Thymus (tissue), 11 donors: ENCODE data around the gene PAN3. TPM values are rescaled to one million over a fixed set of nuclear protein-coding genes. Genes with fewer than 3 reads are reported as not detected.

Experiments used
- DNase-seq, 9 donors: peaks; one replicate each; pipeline ENCODE4 v3.0.0-alpha.2; 2013; ENCODE audit warnings: low spot score in 9 of 9, low read depth in 6 of 9, missing footprints in 1 of 9
- H3K27ac ChIP-seq, 2 donors: one replicate each; pipeline ENCODE4 v1.5.1; 2013; ENCODE audit warnings: control low read depth in 1 of 2, low read depth in 1 of 2, low read length in 1 of 2, mild to moderate bottlenecking in 1 of 2, moderate library complexity in 1 of 2
- H3K27me3 ChIP-seq, 2 donors: one replicate each; pipeline ENCODE4 v1.5.1; 2013; ENCODE audit warnings: low read length in 1 of 2; ENCODE audit not compliant: control insufficient read depth in 2 of 2, insufficient read depth in 1 of 2
- H3K36me3 ChIP-seq, 2 donors: one replicate each; pipeline ENCODE4 v1.5.1; 2013; ENCODE audit warnings: low read length in 1 of 2, mild to moderate bottlenecking in 1 of 2, moderate library complexity in 1 of 2; ENCODE audit not compliant: control insufficient read depth in 2 of 2, insufficient read depth in 2 of 2
- H3K4me1 ChIP-seq, 2 donors: one replicate each; pipeline ENCODE4 v1.5.1; 2013; ENCODE audit warnings: low read length in 2 of 2; ENCODE audit not compliant: control insufficient read depth in 2 of 2, insufficient read depth in 2 of 2
- H3K4me3 ChIP-seq, 2 donors: one replicate each; pipeline ENCODE4 v1.5.1; 2013; ENCODE audit warnings: low read length in 2 of 2, control low read depth in 1 of 2, mild to moderate bottlenecking in 1 of 2
- H3K9me3 ChIP-seq, 2 donors: one replicate each; pipeline ENCODE4 v1.5.1; 2013; ENCODE audit warnings: low read length in 1 of 2, mild to moderate bottlenecking in 1 of 2; ENCODE audit not compliant: control insufficient read depth in 2 of 2, insufficient read depth in 1 of 2
- WGBS: extraction: QIAGEN DNeasy Blood & Tissue Kit; methylation state at CpG from one replicate; pipeline ENCODE4 v1.1.7; 2013; 5-methylcytosine and 5-hydroxymethylcytosine counted together
- polyA plus RNA-seq: library from polyadenylated mRNA; stranded (reverse); fragments of 200-250 nt; gene quantifications from one replicate; pipeline ENCODE4 v1.2.3, GENCODE V29; 2013
- total RNA-seq: library from RNA; stranded (reverse); fragments of 120-200 nt; gene quantifications from one replicate; pipeline ENCODE4 v1.2.4, GENCODE V29; 2013
- donor health status: healthy.

PAN3 gene
- total and polyA plus RNA-seq, 2 donors, result 22.1 to 46.1 TPM

DNA sequence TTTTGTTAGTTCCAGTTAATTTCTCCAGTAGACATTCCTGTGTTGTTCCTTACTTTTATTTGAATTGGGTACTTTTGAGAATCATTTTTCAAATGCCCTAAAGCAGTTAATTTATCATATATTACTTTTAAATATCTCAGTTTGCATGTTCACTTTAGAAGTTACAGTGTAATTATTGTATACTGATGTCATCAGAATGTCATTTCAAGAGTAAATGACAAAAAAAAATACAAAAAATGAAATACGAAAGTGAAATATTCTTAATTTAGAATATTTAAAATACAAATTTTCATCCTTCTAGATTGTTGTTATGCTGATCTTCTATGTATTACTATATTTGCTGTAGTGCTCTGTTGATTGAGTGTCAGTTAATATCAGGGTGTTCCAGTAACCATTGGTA, 114.2 kb downstream of the PAN3 start:
- Histone ChIP-seq H3K9me3 (no peaks in the 10 kb centered on the region), H3K4me3 (no peak overlapping the region), H3K4me1 (peaks cover 0 to 2% of the 10 kb centered on the region in 2 donors), H3K27me3 (no peaks in the 10 kb centered on the region), H3K27ac (no peak overlapping the region), H3K36me3 (peaks cover 10 to 18% of the 10 kb centered on the region in 2 donors)
- WGBS, result 97% methylated on average over 1 of the region's 1 CpG
- no peak for DNase-seq

DNA sequence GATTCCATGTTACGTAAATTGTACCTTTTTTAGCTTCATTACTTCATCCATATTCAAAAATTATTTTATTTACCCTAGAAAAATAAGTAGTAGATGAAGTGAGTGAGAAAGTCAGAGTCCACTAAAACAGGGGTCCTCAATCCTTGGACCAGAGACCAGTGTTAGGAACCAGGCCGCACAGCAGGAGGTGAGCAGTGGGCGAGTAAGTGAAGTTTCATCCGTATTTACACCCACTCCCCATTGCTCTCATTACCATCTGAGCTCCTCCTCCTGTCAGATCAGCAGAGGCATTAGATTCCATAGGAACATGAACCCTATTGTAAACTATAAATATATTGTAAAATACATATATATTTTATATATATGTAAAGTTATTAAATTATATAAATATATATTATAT, 119.0 kb downstream of the PAN3 start:
- DNase-seq, result no peak
- H3K4me3 ChIP-seq, result no peak overlapping the region
- H3K27ac ChIP-seq, result no peak overlapping the region
- WGBS, result 99% methylated on average over 4 of the region's 4 CpGs
- no peaks in the 10 kb centered on the region for H3K9me3 ChIP-seq
- peaks cover 17 to 28% of the 10 kb centered on the region in 2 donors for H3K36me3 ChIP-seq
- no peaks in the 10 kb centered on the region for H3K27me3 ChIP-seq
- H3K4me1 ChIP-seq, result no peaks in the 10 kb centered on the region

DNA sequence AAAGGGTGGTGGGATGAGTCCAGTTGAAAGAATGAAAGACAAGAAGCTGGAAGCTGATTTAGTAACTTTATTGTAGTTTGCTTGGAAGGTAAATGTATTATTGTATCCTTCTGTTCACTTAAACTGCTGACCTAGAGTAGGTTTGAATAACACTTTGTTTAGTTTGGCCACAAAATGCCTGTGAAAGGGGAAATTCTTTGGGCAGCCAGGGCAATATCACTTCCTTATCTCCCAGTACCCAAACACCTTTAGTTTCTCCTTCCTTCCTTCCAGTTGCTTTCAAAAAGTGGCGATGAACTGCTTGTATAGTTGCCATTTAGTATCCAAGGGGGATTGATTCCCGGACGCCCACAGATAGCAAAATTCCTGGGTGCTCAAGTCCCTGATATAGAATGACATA, 120.1 kb downstream of the PAN3 start:
- WGBS, result 55% methylated on average over 3 of the region's 3 CpGs
- Histone ChIP-seq H3K27ac (no peak overlapping the region), H3K4me1 (no peaks in the 10 kb centered on the region), H3K27me3 (no peaks in the 10 kb centered on the region), H3K4me3 (no peak overlapping the region), H3K9me3 (no peaks in the 10 kb centered on the region), H3K36me3 (peaks cover 21 to 28% of the 10 kb centered on the region in 2 donors)
- DNase-seq, result no peak

DNA sequence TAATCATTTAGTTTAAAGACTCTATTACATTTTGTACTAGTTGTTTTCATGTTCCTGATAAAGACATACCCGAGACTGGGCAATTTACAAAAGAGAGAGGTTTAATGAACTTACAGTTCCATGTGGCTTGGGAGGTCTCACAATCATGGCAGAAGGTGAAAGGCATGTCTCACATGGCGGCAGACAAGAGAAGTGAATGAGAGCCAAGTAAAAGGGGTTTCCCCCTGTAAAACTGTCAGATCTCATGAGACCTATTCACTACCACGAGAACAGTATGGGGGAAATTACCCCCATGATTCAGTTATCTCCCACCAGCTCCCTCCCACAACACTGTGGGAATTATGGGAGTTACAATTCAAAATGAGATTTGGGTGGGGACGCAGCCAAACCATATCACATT, 129.2 kb downstream of the PAN3 start:
- peaks cover 18 to 34% of the 10 kb centered on the region in 2 donors for H3K36me3 ChIP-seq
- no peak for DNase-seq
- whole genome bisulfite sequencing, result 95% methylated on average over 4 of the region's 4 CpGs

DNA sequence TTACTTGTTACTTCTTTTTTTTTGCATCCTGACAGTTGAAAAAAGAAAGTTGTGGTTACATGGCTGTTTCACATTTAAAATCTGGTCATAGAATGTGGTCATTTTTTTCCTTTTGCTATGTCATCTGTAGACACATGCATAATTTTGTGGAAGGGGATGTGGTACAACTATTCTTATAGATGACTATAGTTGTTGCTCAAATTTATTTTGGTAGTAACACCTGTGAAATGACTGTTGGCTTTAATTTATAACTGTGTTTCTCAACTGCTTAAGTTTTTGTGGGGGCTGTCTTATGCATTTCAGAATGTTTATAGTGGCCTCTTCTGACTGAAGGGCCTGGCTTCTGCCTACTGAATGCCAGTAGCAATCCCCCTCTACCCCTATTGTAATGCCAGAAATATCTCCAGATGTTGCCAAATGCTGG, 130.5 kb downstream of the PAN3 start:
- DNase-seq, result peak in 5 of 9 donors; percentile 4 to 56 (median 9)
- Histone ChIP-seq H3K4me1 (no peaks in the 10 kb centered on the region), H3K36me3 (peaks cover 15 to 35% of the 10 kb centered on the region in 2 donors), H3K27me3 (no peaks in the 10 kb centered on the region), H3K27ac (peak overlapping the region in 1 of 2 donors; percentile 3), H3K4me3 (no peak overlapping the region), H3K9me3 (no peaks in the 10 kb centered on the region)

More for the DNA sequence above, 129.2 kb downstream of the PAN3 start:
- H3K27ac ChIP-seq, result no peak overlapping the region
- H3K4me3 ChIP-seq, result no peak overlapping the region
- H3K9me3 ChIP-seq, result no peaks in the 10 kb centered on the region
- no peaks in the 10 kb centered on the region for H3K4me1 ChIP-seq
- H3K27me3 ChIP-seq, result no peaks in the 10 kb centered on the region

DNA sequence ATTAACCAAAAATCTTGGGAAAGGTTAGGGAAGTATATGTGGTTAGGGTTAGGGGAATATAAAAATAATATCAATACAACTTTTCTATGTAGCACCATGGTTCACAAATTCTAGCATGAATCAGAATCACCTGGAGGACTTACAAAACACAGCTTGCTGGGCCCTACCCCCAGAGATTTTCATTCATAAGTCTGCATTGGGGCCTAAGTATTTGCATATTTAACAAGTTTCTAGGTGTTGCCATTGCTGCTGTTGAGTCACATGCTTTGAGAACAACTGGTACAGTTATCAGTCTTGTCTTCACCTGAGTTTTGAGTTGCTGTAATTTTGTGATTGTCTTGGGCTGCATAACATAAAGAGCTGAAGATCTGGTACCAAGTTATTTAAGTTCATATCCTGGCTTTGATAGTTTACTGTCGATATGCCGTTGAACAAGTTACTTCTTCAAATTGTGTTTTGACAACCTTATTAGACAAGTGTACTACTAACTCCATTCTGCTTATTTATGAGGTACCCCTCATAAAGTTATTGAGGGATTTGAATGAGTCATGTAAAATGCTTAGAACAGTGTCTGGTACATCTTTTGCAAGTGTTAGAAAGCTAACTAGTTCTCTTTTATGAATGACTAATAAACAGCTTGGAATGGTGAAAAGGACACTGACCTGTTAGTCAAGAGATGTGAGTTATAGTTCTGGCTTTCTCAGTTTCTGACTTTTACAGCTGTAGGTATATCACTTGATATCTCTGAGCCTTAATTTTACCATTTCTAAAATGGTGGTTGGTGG, 132.9 kb downstream of the PAN3 start:
- 89% methylated on average over 2 of the region's 2 CpGs for WGBS

DNA sequence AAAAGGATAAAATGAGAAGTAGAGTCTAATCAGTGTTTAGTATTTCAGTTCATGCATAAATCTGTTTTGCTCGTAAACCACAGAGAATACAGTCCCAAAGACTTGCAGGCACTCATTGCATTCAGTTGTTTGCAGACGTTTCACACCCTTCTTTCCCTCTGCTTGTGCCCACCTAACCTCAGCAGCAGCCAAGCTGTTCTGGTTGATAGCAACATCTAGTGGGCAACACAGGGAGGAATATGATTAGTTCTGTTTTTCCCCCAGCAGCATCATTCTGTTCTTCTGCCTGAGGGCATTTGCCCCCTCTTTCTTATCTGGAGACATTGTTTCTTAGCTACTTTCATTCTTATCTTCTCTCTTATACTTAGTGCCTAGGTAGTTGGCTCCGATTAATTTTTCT, 135.6 kb downstream of the PAN3 start:
- H3K27ac ChIP-seq, result no peak overlapping the region
- H3K4me1 ChIP-seq, result no peaks in the 10 kb centered on the region
- peaks cover 14 to 36% of the 10 kb centered on the region in 2 donors for H3K36me3 ChIP-seq
- H3K9me3 ChIP-seq, result no peaks in the 10 kb centered on the region
- 62% methylated on average over 3 of the region's 3 CpGs for WGBS
- no peak overlapping the region for H3K4me3 ChIP-seq
- peak in 1 of 9 donors; percentile 17 for DNase-seq
- no peaks in the 10 kb centered on the region for H3K27me3 ChIP-seq

More for the DNA sequence above, 132.9 kb downstream of the PAN3 start:
- H3K4me1 ChIP-seq, result no peaks in the 10 kb centered on the region
- H3K9me3 ChIP-seq, result no peaks in the 10 kb centered on the region
- no peak for DNase-seq
- H3K27ac ChIP-seq, result no peak overlapping the region
- no peak overlapping the region for H3K4me3 ChIP-seq
- peaks cover 17 to 31% of the 10 kb centered on the region in 2 donors for H3K36me3 ChIP-seq
- H3K27me3 ChIP-seq, result no peaks in the 10 kb centered on the region

DNA sequence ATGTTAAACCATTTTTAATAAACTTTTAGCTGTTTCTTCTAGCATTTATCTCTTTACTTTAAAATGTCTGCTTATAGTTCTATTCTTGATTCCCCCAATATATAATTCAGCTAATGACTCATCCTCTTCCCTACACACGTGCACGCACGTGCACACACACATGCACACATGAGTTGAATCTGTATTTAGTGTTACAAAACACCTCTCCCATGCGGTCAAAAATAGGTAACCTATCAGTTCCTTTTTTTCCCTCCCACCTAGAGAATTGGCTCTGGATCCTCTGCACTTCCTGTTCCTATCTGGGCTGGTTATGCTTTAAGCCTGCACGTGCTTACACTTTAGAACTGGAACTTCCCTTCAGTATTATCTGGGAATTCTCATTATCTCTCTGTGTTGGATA, 144.1 kb downstream of the PAN3 start:
- no peak overlapping the region for H3K27ac ChIP-seq
- no peak for DNase-seq
- no peaks in the 10 kb centered on the region for H3K4me1 ChIP-seq
- WGBS, result 90% methylated on average over 5 of the region's 5 CpGs
- H3K9me3 ChIP-seq, result no peaks in the 10 kb centered on the region
- no peaks in the 10 kb centered on the region for H3K27me3 ChIP-seq
- H3K36me3 ChIP-seq, result peaks cover 22 to 66% of the 10 kb centered on the region in 2 donors
- H3K4me3 ChIP-seq, result no peak overlapping the region

DNA sequence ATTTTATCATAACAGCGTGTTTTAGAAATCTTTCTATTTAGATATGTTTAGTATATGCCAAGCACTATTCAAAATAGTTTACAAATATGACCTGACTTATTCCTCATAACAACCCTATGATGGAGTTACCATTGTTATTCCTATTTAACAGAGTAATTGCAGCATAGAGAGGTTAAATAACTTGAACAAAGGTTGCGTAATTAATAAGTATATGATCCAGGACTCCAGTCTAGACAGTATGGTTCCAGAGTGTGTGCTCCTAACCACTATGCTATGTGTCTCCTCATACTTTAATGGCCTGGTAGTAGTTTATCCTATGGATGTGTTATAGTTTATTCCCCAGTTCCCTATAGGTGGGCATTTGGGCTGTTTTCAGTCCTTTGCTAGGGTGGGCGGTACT, 145.3 kb downstream of the PAN3 start:
- WGBS, result over 99% methylated on average over 3 of the region's 3 CpGs
- Histone ChIP-seq H3K4me3 (no peak overlapping the region), H3K27ac (no peak overlapping the region), H3K9me3 (no peaks in the 10 kb centered on the region), H3K4me1 (no peaks in the 10 kb centered on the region), H3K27me3 (no peaks in the 10 kb centered on the region), H3K36me3 (peaks cover 19 to 67% of the 10 kb centered on the region in 2 donors)
- no peak for DNase-seq
